HG02763 (cell line): ENCODE measurements around the gene FAM13C.

Experiments
- ATAC-seq: cut with Tn5 transposase; IDR thresholded peaks from one replicate; pipeline ENCODE4 v1.9.1; 2021; ENCODE audit warnings: mild to moderate bottlenecking, moderate library complexity; ENCODE audit not compliant: unreplicated experiment

Gene FAM13C

GRCh38 chr10:59319854-59320253 lies 42.5 kb downstream of the FAM13C start:
- ATAC-seq: no peak

GRCh38 chr10:59317066-59317465 lies 45.3 kb downstream of the FAM13C start:
- ATAC-seq: no peak

GRCh38 chr10:59315465-59315864 lies 46.9 kb downstream of the FAM13C start:
- no peak for ATAC-seq

GRCh38 chr10:59314268-59314667 lies 48.1 kb downstream of the FAM13C start:
- ATAC-seq: no peak

- no peak for ATAC-seq
Observed at GRCh38 chr10:59312247-59312646, 50.1 kb downstream of the FAM13C start.

GRCh38 chr10:59311025-59311424 lies 51.3 kb downstream of the FAM13C start:
- ATAC-seq: no peak

- ATAC-seq: no peak
Observed at GRCh38 chr10:59310324-59310914, 51.9 kb downstream of the FAM13C start.

GRCh38 chr10:59304521-59305097 lies 57.7 kb downstream of the FAM13C start:
- no peak for ATAC-seq

- ATAC-seq: no peak
Observed at GRCh38 chr10:59303018-59303417, 59.3 kb downstream of the FAM13C start.

- ATAC-seq: no peak
Observed at GRCh38 chr10:59302381-59302780, 60.0 kb downstream of the FAM13C start.

- no peak for ATAC-seq
Observed at GRCh38 chr10:59301067-59301754, 61.1 kb downstream of the FAM13C start.

- no peak for ATAC-seq
Observed at GRCh38 chr10:59300386-59300785, 62.0 kb downstream of the FAM13C start.

- ATAC-seq: no peak
Observed at GRCh38 chr10:59299933-59300332, 62.4 kb downstream of the FAM13C start.

GRCh38 chr10:59290448-59290847 lies 71.9 kb downstream of the FAM13C start:
- no peak for ATAC-seq

- ATAC-seq: no peak
Observed at GRCh38 chr10:59289853-59290252, 72.5 kb downstream of the FAM13C start.

- no peak for ATAC-seq
Observed at GRCh38 chr10:59287587-59288255, 74.6 kb downstream of the FAM13C start.

GRCh38 chr10:59285848-59286247 lies 76.5 kb downstream of the FAM13C start:
- ATAC-seq: no peak

- no peak for ATAC-seq
Observed at GRCh38 chr10:59285073-59285472, 77.3 kb downstream of the FAM13C start.

GRCh38 chr10:59284118-59284975 lies 78.0 kb downstream of the FAM13C start:
- ATAC-seq: no peak

- ATAC-seq: no peak
Observed at GRCh38 chr10:59283456-59284091, 78.8 kb downstream of the FAM13C start.
